H1 (cell line): Measurements from ENCODE around the gene DNAJC16. TPM values are rescaled to one million over a fixed set of nuclear protein-coding genes. Genes with fewer than 3 reads are reported as not detected.
"Not testable (repeated sequence)": the region's sequence is repeated elsewhere in the genome, so short reads cannot be mapped to it uniquely, and the experiment has no call there.

Experiments
- CTCF ChIA-PET: fragments of 300-600 bp; sonication (Branson Sonifier 250); formaldehyde crosslinking; loops from one replicate; lab custom pipeline; 2021; ENCODE audit not compliant: partially characterized antibody; lab: Charles Lee
- POLR2A ChIA-PET: fragments of 300-600 bp; sonication (Branson Sonifier 250); formaldehyde crosslinking; loops from one replicate; lab custom pipeline; 2021; ENCODE audit warnings: inconsistent platforms; ENCODE audit not compliant: partially characterized antibody; lab: Charles Lee
- DNase-seq, 2 experiments: peaks; one replicate each; pipeline versions ENCODE4 v3.0.0 to v3.0.0-alpha.2; 2010 to 2022; ENCODE audit warnings: low spot score in 2 of 2, low read depth in 1 of 2, mixed read lengths in 1 of 2
- FAIRE-seq: peaks from 2 replicates; lab custom pipeline; 2011; peaks lifted over from hg19 to GRCh38; lab: Jason Lieb, UNC
- H2AFZ ChIP-seq: 2 replicates; pipeline ENCODE4 v1.8.1; 2012; ENCODE audit warnings: low read length, inconsistent platforms
- H2AK5ac ChIP-seq: 2 replicates; pipeline ENCODE4 v1.6.1; 2013; ENCODE audit warnings: low read depth, low read length
- H2BK120ac ChIP-seq: replicated peaks from 2 replicates; pipeline ENCODE3; 2013; ENCODE audit warnings: low read depth, low read length, inconsistent platforms
- H2BK12ac ChIP-seq: 2 replicates; pipeline ENCODE4 v1.6.1; 2013; ENCODE audit warnings: low read depth, low read length
- H2BK15ac ChIP-seq: 2 replicates; pipeline ENCODE4 v1.6.1; 2013; ENCODE audit warnings: low read length
- H2BK20ac ChIP-seq: 2 replicates; pipeline ENCODE4 v1.6.1; 2013; ENCODE audit warnings: low read length
- H2BK5ac ChIP-seq: 2 replicates; pipeline ENCODE4 v1.6.1; 2013; ENCODE audit warnings: low read depth, low read length
- H3K14ac ChIP-seq: 2 replicates; pipeline ENCODE4 v1.6.1; 2013; ENCODE audit warnings: inconsistent platforms; ENCODE audit not compliant: insufficient read length
- H3K18ac ChIP-seq: 2 replicates; pipeline ENCODE4 v1.6.1; 2013; ENCODE audit warnings: low read length; ENCODE audit errors: extremely low read depth
- H3K23ac ChIP-seq: 2 replicates; pipeline ENCODE4 v1.6.1; 2013; ENCODE audit warnings: inconsistent platforms; ENCODE audit not compliant: insufficient read length
- H3K23me2 ChIP-seq: 2 replicates; pipeline ENCODE4 v1.6.1; 2013; ENCODE audit warnings: low read depth, low read length
- H3K27ac ChIP-seq: 2 replicates; pipeline ENCODE4 v1.6.1; 2011; ENCODE audit warnings: low read depth, low read length, inconsistent platforms
- H3K27me3 ChIP-seq, 4 experiments: replicated peaks in 1 of 4; 1 replicate in 1 of 4; 2 replicates in 3 of 4; pipeline versions ENCODE4 v1.6.1 to v1.8.1; 2011 to 2013; ENCODE audit warnings: low read length in 3 of 4, mild to moderate bottlenecking in 3 of 4, inconsistent platforms in 2 of 4, mixed read lengths in 2 of 4, moderate library complexity in 1 of 4; ENCODE audit not compliant: control insufficient read depth in 3 of 4, insufficient read depth in 3 of 4; ENCODE audit errors: extremely low read depth in 1 of 4
- H3K36me3 ChIP-seq, 4 experiments: 2 replicates each; pipeline versions ENCODE4 v1.6.1 to v1.8.1; 2011 to 2013; ENCODE audit warnings: mild to moderate bottlenecking in 4 of 4, low read length in 3 of 4, moderate library complexity in 2 of 4, control low read depth in 1 of 4, inconsistent platforms in 1 of 4; ENCODE audit not compliant: insufficient read depth in 4 of 4, control insufficient read depth in 2 of 4
- H3K4ac ChIP-seq: replicated peaks from 2 replicates; pipeline ENCODE3; 2013; ENCODE audit warnings: low read length, low read depth, mixed read lengths, inconsistent platforms; ENCODE audit not compliant: insufficient read length
- H3K4me1 ChIP-seq, 4 experiments: replicated peaks in 1 of 4; 1 replicate in 1 of 4; 2 replicates in 3 of 4; pipeline versions ENCODE4 v1.6.1 to v1.8.1; 2011 to 2013; ENCODE audit warnings: low read length in 3 of 4, inconsistent platforms in 2 of 4, mixed read lengths in 1 of 4; ENCODE audit not compliant: insufficient read depth in 4 of 4, control insufficient read depth in 3 of 4
- H3K4me2 ChIP-seq, 2 experiments: 2 replicates each; pipeline versions ENCODE4 v1.6.1 to v1.8.1; 2011 to 2013; ENCODE audit warnings: low read depth in 2 of 2, low read length in 2 of 2, control low read depth in 1 of 2, inconsistent platforms in 1 of 2, mild to moderate bottlenecking in 1 of 2; ENCODE audit not compliant: insufficient read depth in 1 of 2
- H3K4me3 ChIP-seq, 4 experiments: fragments of 200-600, 300-600 bp in 1 of 4; sonication (generic), shearing (Covaris generic), sonication (Bioruptor Twin) in 1 of 4; 2 replicates each; pipeline versions ENCODE4 v1.5.1 to v1.8.1; 2011 to 2016; ENCODE audit warnings: low read length in 4 of 4, low read depth in 3 of 4, control low read depth in 2 of 4, inconsistent platforms in 2 of 4, mild to moderate bottlenecking in 2 of 4, mixed read lengths in 1 of 4, moderate library complexity in 1 of 4; ENCODE audit not compliant: insufficient read depth in 2 of 4; ENCODE audit errors: extremely low read depth in 1 of 4
- H3K56ac ChIP-seq: replicated peaks from 2 replicates; pipeline ENCODE3; 2013; ENCODE audit warnings: low read depth, mild to moderate bottlenecking, mixed read lengths, low read length, inconsistent platforms; ENCODE audit not compliant: insufficient read length
- H3K79me1 ChIP-seq: 2 replicates; pipeline ENCODE4 v1.6.1; 2013; ENCODE audit warnings: low read depth, low read length, control low read depth
- H3K79me2 ChIP-seq, 2 experiments: 2 replicates each; pipeline versions ENCODE4 v1.6.1 to v1.8.1; 2012 to 2013; ENCODE audit warnings: low read length in 2 of 2, mild to moderate bottlenecking in 2 of 2, inconsistent platforms in 1 of 2; ENCODE audit not compliant: insufficient read depth in 2 of 2, control insufficient read depth in 1 of 2
- H3K9ac ChIP-seq, 4 experiments: replicated peaks in 1 of 4; 1 replicate in 1 of 4; 2 replicates in 3 of 4; pipeline versions ENCODE4 v1.6.1 to v1.8.1; 2011 to 2013; ENCODE audit warnings: low read depth in 3 of 4, low read length in 3 of 4, control low read depth in 2 of 4, mild to moderate bottlenecking in 2 of 4, moderate library complexity in 2 of 4, inconsistent platforms in 1 of 4; ENCODE audit errors: extremely low read depth in 1 of 4
- H3K9me3 ChIP-seq, 2 experiments: 2 replicates each; pipeline versions ENCODE4 v1.6.1 to v1.8.1; 2012 to 2013; ENCODE audit warnings: mild to moderate bottlenecking in 2 of 2, moderate library complexity in 2 of 2, control low read depth in 1 of 2, inconsistent platforms in 1 of 2, low read depth in 1 of 2, low read length in 1 of 2, mixed read lengths in 1 of 2; ENCODE audit not compliant: insufficient read depth in 2 of 2
- H4K20me1 ChIP-seq, 2 experiments: replicated peaks in 1 of 2; 2 replicates each; pipeline versions ENCODE3 to v1.8.1; 2011 to 2013; ENCODE audit warnings: inconsistent platforms in 2 of 2, low read length in 2 of 2, mild to moderate bottlenecking in 1 of 2; ENCODE audit not compliant: insufficient read depth in 2 of 2, control insufficient read depth in 1 of 2
- H4K5ac ChIP-seq: 2 replicates; pipeline ENCODE4 v1.6.1; 2013; ENCODE audit warnings: low read length, low read depth, mixed read lengths, inconsistent platforms; ENCODE audit not compliant: insufficient read length
- H4K8ac ChIP-seq: 2 replicates; pipeline ENCODE4 v1.8.0; 2013; ENCODE audit warnings: mild to moderate bottlenecking, moderate library complexity, low read length, inconsistent platforms; ENCODE audit not compliant: insufficient read depth; ENCODE audit errors: extremely low read depth
- H4K91ac ChIP-seq: replicated peaks from 2 replicates; pipeline ENCODE3; 2013; ENCODE audit warnings: low read length, mixed read lengths, inconsistent platforms; ENCODE audit not compliant: insufficient read length
- ATF3 ChIP-seq: IDR thresholded peaks from 2 replicates; pipeline ENCODE4 v1.6.1; 2011; ENCODE audit warnings: low read depth, mild to moderate bottlenecking, low read length; ENCODE audit not compliant: insufficient read depth
- CHD1 ChIP-seq: IDR thresholded peaks from 2 replicates; pipeline ENCODE4 v1.6.1; 2012; ENCODE audit warnings: low read depth, low read length, improper control_type of control experiment
- JUND ChIP-seq: IDR thresholded peaks from 2 replicates; pipeline ENCODE4 v1.6.1; 2011; ENCODE audit warnings: mild to moderate bottlenecking, improper control_type of control experiment, low read length
- MAFK ChIP-seq: IDR thresholded peaks from 2 replicates; pipeline ENCODE4 v1.6.1; 2012; ENCODE audit warnings: low read depth, mild to moderate bottlenecking, improper control_type of control experiment, low read length
- TEAD4 ChIP-seq: IDR thresholded peaks from 2 replicates; pipeline ENCODE4 v1.6.1; 2012; ENCODE audit warnings: low read depth, low read length, inconsistent platforms, mixed read lengths
- WGBS, 2 experiments: shearing (Covaris generic) in 1 of 2; methylation state at CpG; one replicate each; pipeline versions ENCODE4 v1.1.6 to v1.1.7; 2013 to 2015; ENCODE audit warnings: low lambda C conversion rate in 2 of 2, mixed read lengths in 2 of 2, inconsistent platforms in 1 of 2, low coverage in 1 of 2, missing lambda C conversion rate in 1 of 2; ENCODE audit not compliant: insufficient replicate concordance in 2 of 2, insufficient coverage in 1 of 2, insufficient read length in 1 of 2; ENCODE audit errors: extremely low coverage in 1 of 2, missing lambda C conversion rate in 1 of 2; 5-methylcytosine and 5-hydroxymethylcytosine counted together
- polyA plus RNA-seq, 7 experiments: library from polyadenylated mRNA; depleted of rRNA in 3 of 7; stranded (reverse) in 5 of 7; unstranded in 2 of 7; fragments of >200 nt in 5 of 7; fragments of 200-250 nt in 2 of 7; gene quantifications; 1 replicate in 5 of 7; 2 replicates in 1 of 7; 4 replicates in 1 of 7; pipeline versions ENCODE4 v1.2.1 to v1.2.3, GENCODE V29; 2011 to 2013; ENCODE audit warnings: missing spikeins in 2 of 7, mixed read lengths in 2 of 7
- total RNA-seq: library from RNA; stranded (reverse); fragmentation: NEBNext Ultra II Directional; extraction: Animal tissue kit (Norgen Biotek cat#: 25700); gene quantifications from 2 replicates; pipeline ENCODE4 v1.2.1, GENCODE V29; 2021

The DNAJC16 gene
- total and polyA plus RNA-seq, 2 of the 8 experiments (the other 6 are each of a cell fraction or from before 2014, with no cell fraction given), result 7.9 to 23.3 TPM

GRCh38 chr1:15485636-15486035, 41.0 kb upstream of the DNAJC16 start (continued):
- TF ChIP-seq ATF3, result no peak
- TF ChIP-seq JUND, result no peak
- no peak for TF ChIP-seq TEAD4
- TF ChIP-seq MAFK, result no peak
- TF ChIP-seq CHD1, result no peak

- H3K27me3 ChIP-seq, H4K8ac ChIP-seq, H2BK120ac ChIP-seq, FAIRE-seq, H2AK5ac ChIP-seq, H3K9ac ChIP-seq, H3K4me3 ChIP-seq, H3K4me2 ChIP-seq, H2BK12ac ChIP-seq, H2AFZ ChIP-seq, H3K36me3 ChIP-seq, H3K4ac ChIP-seq, H3K56ac ChIP-seq, H3K4me1 ChIP-seq, H2BK15ac ChIP-seq, H4K20me1 ChIP-seq, POLR2A ChIA-PET, H4K91ac ChIP-seq, H4K5ac ChIP-seq, DNase-seq, H3K23me2 ChIP-seq, H2BK20ac ChIP-seq, H3K14ac ChIP-seq, H3K27ac ChIP-seq, H3K18ac ChIP-seq, H3K79me1 ChIP-seq, H3K23ac ChIP-seq, H2BK5ac ChIP-seq, H3K79me2 ChIP-seq, H3K9me3 ChIP-seq: not testable (repeated sequence)
- WGBS, 2 experiments, result 97% methylated on average over 17 of the region's 17 CpGs; no CpG with 5 or more reads in 1 of the 2 experiments
- CTCF ChIA-PET, result interaction anchor here (0.7 to 1.1 kb wide), 2 partner anchors 13 to 469 kb away, joined by 3 read pairs; no protein-coding TSS in a partner anchor
Observed at GRCh38 chr1:15486844-15487610, 39.6 kb upstream of the DNAJC16 start.
